MM.1S (cell line): ENCODE measurements around the gene FREY1.

Experiments
- DNase-seq: peaks from one replicate; pipeline ENCODE4 v3.0.0-alpha.2; 2015
- H2AFZ ChIP-seq: fragments of 300-600 bp; sonication (generic); 2 replicates; pipeline ENCODE4 v1.6.0; 2016; ENCODE audit warnings: antibody characterized with exemption, low read length
- H3F3A ChIP-seq: fragments of 300-600 bp; sonication (generic); 2 replicates; pipeline ENCODE4 v1.6.1; 2016; ENCODE audit warnings: mild to moderate bottlenecking, antibody characterized with exemption, low read length, moderate library complexity, mixed read lengths; ENCODE audit not compliant: insufficient read depth
- H3K27ac ChIP-seq: fragments of 300-600 bp; sonication (generic); 2 replicates; pipeline ENCODE4 v1.5.1; 2016; ENCODE audit warnings: mild to moderate bottlenecking, low read length
- H3K27me3 ChIP-seq: fragments of 300-600 bp; sonication (generic); replicated peaks from 2 replicates; pipeline ENCODE4 v1.6.0; 2016; ENCODE audit warnings: low read length; ENCODE audit not compliant: insufficient read depth
- H3K36me3 ChIP-seq: fragments of 300-600 bp; sonication (generic); replicated peaks from 2 replicates; pipeline ENCODE4 v1.6.1; 2016; ENCODE audit warnings: mild to moderate bottlenecking, low read length, mixed read lengths; ENCODE audit not compliant: insufficient read depth
- H3K4me1 ChIP-seq: fragments of 300-600 bp; sonication (generic); 2 replicates; pipeline ENCODE4 v1.6.1; 2016; ENCODE audit warnings: low read length, mixed read lengths
- H3K4me2 ChIP-seq: fragments of 300-600 bp; sonication (generic); 2 replicates; pipeline ENCODE4 v1.6.0; 2016; ENCODE audit warnings: low read depth, low read length
- H3K4me3 ChIP-seq: fragments of 300-600 bp; sonication (generic); 2 replicates; pipeline ENCODE4 v1.5.1; 2016; ENCODE audit warnings: low read length, mixed read lengths
- H3K79me2 ChIP-seq: fragments of 300-600 bp; sonication (generic); 2 replicates; pipeline ENCODE4 v1.6.1; 2016; ENCODE audit warnings: mixed run types, low read length, mixed read lengths
- H3K9ac ChIP-seq: fragments of 300-600 bp; sonication (generic); 2 replicates; pipeline ENCODE4 v1.6.1; 2016; ENCODE audit warnings: low read length, mixed read lengths
- H3K9me2 ChIP-seq: fragments of 300-600 bp; sonication (generic); replicated peaks from 2 replicates; pipeline ENCODE4 v1.6.1; 2016; ENCODE audit warnings: mild to moderate bottlenecking, low read length, mixed read lengths; ENCODE audit not compliant: insufficient read depth
- H3K9me3 ChIP-seq: fragments of 300-600 bp; sonication (generic); replicated peaks from 2 replicates; pipeline ENCODE4 v1.6.1; 2016; ENCODE audit warnings: mild to moderate bottlenecking, low read length, mixed read lengths; ENCODE audit not compliant: insufficient read depth
- H4K20me1 ChIP-seq: fragments of 300-600 bp; sonication (generic); 2 replicates; pipeline ENCODE4 v1.6.1; 2016; ENCODE audit warnings: mild to moderate bottlenecking, low read length, moderate library complexity, mixed read lengths; ENCODE audit not compliant: insufficient read depth
- EZH2 ChIP-seq: fragments of 300-600 bp; sonication (generic); optimal IDR thresholded peaks from 2 replicates; pipeline ENCODE3; 2017; ENCODE audit warnings: low read depth, mild to moderate bottlenecking, antibody characterized with exemption, low read length, mixed read lengths
- EZH2phosphoT487 ChIP-seq: fragments of 300-600 bp; sonication (generic); IDR thresholded peaks from 2 replicates; pipeline ENCODE4 v1.6.1; 2018; ENCODE audit warnings: antibody characterized with exemption, low read length
- TF ChIP-seq, protein P1 (sequence below): fragments of 300-600 bp; sonication (generic); IDR thresholded peaks from 2 replicates; pipeline ENCODE4 v1.5.1; 2016; ENCODE audit warnings: antibody characterized with exemption, low read length, mixed read lengths

The FREY1 gene

DNA sequence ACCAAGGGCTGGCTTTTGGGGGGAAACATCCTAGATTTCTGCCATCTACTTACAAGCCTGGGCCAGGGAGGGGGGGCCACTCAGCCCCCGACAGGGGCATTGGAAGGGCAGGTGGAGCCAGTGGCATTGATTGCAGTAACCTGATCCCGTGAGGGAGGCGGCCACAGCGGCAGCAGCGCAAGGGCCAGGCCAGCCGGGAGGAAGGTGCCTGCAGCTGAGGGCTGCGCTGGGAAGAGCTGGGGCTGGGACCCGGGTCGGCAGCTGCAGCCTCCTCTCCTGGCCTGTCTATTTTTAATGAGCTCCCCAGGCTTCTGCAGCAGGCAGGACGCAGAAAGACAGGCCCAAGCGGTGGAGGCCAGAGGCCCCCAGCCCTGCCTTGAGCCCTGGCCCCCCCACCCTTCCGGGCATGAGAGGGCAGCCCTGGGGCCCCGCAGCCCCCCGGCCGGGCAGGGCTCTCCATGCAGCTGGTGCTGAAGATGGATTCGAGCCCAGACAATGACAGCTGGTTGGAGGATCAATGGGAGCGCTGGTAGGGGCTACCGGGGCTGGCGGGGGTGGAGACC lies 10.6 kb downstream of the FREY1 start:
- H3K4me1 ChIP-seq: no peaks in the 10 kb centered on the region
- no peak overlapping the region for H3K4me3 ChIP-seq
- no peaks in the 10 kb centered on the region for H3K36me3 ChIP-seq
- peaks cover 45% of the 10 kb centered on the region for H3K27me3 ChIP-seq
- DNase-seq: no peak
- H3K4me2 ChIP-seq: no peak overlapping the region
- H3K9ac ChIP-seq: no peak overlapping the region
- no peaks in the 10 kb centered on the region for H4K20me1 ChIP-seq
- H3K9me3 ChIP-seq: no peaks in the 10 kb centered on the region
- H2AFZ ChIP-seq: no peak overlapping the region
- no peaks in the 10 kb centered on the region for H3F3A ChIP-seq
- TF ChIP-seq EZH2 (no peak), EZH2phosphoT487 (no peak)
- TF ChIP-seq, protein P1, sequence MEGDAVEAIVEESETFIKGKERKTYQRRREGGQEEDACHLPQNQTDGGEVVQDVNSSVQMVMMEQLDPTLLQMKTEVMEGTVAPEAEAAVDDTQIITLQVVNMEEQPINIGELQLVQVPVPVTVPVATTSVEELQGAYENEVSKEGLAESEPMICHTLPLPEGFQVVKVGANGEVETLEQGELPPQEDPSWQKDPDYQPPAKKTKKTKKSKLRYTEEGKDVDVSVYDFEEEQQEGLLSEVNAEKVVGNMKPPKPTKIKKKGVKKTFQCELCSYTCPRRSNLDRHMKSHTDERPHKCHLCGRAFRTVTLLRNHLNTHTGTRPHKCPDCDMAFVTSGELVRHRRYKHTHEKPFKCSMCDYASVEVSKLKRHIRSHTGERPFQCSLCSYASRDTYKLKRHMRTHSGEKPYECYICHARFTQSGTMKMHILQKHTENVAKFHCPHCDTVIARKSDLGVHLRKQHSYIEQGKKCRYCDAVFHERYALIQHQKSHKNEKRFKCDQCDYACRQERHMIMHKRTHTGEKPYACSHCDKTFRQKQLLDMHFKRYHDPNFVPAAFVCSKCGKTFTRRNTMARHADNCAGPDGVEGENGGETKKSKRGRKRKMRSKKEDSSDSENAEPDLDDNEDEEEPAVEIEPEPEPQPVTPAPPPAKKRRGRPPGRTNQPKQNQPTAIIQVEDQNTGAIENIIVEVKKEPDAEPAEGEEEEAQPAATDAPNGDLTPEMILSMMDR: no peak
- H3K9me2 ChIP-seq: no peaks in the 10 kb centered on the region
- no peaks in the 10 kb centered on the region for H3K79me2 ChIP-seq
- H3K27ac ChIP-seq: no peak overlapping the region

DNA sequence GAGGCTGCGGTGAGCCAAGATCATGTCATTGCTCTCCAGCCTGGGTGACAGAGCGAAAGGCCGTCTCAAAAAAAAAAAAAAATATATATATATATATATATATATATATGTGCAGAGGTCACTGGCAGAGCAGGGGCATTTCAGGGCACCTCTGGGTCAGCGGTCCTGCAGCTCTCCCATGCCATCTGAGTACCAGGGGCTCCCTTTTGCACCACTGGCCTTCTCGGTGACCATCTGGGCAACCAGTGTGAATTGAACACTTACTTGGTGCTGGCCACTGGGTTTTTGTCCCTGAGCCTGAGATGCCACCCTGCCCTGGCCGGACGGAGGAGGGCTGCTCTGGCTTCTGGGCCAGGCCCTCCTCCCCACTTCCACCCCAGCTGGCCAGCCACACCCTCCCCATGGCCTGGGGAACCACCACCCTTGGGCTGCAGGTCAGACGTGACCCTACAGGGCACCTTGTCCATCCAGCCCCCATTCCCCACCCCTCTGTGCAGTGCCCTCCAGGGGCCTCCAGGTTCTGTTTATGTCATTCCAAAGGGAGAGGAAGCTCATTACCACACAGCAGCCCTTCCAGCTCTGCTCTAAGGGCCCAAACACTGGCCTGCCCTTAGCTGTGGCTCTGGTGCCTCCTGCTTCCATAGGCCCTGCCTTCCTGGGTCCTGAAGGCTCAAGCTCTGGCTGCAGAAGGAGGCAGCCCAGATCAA lies 11.4 kb downstream of the FREY1 start:
- Histone ChIP-seq H3K27ac (no peak overlapping the region), H2AFZ (no peak overlapping the region), H4K20me1 (no peaks in the 10 kb centered on the region), H3F3A (no peaks in the 10 kb centered on the region), H3K27me3 (peaks cover 38% of the 10 kb centered on the region), H3K9me3 (no peaks in the 10 kb centered on the region), H3K9ac (no peak overlapping the region), H3K79me2 (no peaks in the 10 kb centered on the region), H3K4me1 (no peaks in the 10 kb centered on the region), H3K4me2 (no peak overlapping the region), H3K36me3 (no peaks in the 10 kb centered on the region), H3K9me2 (no peaks in the 10 kb centered on the region), H3K4me3 (no peak overlapping the region)
- TF ChIP-seq, protein P1: no peak
- TF ChIP-seq EZH2: no peak
- TF ChIP-seq EZH2phosphoT487: no peak
- DNase-seq: no peak

DNA sequence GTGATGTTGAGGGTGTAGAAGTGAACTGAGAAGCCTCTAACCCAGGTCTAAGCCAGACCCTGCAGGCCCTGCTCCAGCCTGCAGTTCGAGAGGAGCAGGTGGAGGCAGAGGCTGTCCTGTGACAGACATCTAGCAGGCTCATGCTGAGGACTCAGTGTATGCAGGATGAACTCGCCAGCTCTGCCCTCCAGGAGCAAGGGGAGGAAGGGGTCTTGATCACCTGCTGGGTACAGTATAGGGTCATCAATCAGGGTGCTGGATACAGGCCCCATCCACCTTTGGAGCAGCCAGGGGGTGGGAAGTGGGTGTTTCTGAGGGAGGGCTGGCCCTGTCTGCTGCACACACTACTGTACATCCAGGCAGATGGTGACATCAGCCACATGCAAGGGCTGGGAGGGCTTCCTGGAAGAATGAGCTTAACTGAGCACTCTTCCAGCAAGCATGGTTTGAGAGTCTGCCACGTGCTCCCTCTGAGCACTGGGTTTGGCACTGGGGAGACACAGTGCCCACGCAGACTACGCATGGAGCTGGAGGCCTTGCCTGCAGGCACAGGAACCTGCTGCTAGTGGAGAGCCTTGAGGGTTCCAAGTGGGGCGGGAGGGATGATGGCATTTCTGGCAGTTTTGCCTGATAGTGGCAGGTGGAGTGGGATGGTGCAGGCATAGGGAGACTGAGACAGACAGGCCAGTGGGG lies 12.4 kb downstream of the FREY1 start:
- Histone ChIP-seq H3K4me2 (no peak overlapping the region), H3K9ac (no peak overlapping the region), H2AFZ (no peak overlapping the region), H3K4me3 (no peak overlapping the region), H3K9me2 (no peaks in the 10 kb centered on the region), H3F3A (no peaks in the 10 kb centered on the region), H4K20me1 (no peaks in the 10 kb centered on the region), H3K4me1 (no peaks in the 10 kb centered on the region), H3K9me3 (no peaks in the 10 kb centered on the region), H3K36me3 (no peaks in the 10 kb centered on the region), H3K27me3 (peaks cover 33% of the 10 kb centered on the region), H3K79me2 (no peaks in the 10 kb centered on the region), H3K27ac (no peak overlapping the region)
- TF ChIP-seq, protein P1: no peak
- TF ChIP-seq EZH2 (no peak), EZH2phosphoT487 (no peak)
- DNase-seq: no peak
